ENCODE results near the gene ANKRD6. TPM values are rescaled to one million over a fixed set of nuclear protein-coding genes. Genes with fewer than 3 reads are reported as not detected.

Gene ANKRD6
- total RNA-seq, 1 donor from 2014 or later, result 5.5 TPM

DNA sequence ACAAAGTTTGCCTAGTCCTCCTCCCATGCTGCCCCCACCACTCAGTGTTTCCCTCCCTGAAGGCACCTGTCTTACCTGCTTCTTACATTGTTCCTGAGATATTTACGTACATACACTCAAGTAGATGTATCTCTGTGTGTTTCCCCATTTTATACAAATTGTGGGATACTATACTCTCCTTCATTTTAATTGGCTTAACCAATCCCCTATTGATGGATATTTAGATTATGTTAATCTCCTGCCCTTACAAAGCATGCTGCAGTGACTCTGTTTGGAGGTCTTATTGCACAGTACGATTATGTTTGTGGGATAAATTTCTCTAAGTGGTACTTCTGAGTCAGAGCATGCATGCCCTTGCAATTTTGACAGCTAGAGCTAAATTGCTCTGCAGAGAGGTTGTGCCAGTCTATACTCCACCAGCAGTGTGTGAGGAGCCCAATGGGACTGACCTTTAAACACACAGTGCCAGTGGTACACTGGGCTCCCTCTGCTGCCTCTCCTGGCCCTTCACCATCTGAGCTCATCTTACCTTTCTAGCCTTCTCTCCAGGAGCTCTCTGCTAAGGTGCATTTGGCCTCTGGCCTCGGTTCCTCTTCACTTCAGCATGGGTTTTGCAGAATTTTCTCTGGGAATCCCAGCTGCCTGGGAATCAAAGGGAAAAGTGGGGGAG, 148.2 kb downstream of the ANKRD6 start:
- TF ChIP-seq, protein P1, sequence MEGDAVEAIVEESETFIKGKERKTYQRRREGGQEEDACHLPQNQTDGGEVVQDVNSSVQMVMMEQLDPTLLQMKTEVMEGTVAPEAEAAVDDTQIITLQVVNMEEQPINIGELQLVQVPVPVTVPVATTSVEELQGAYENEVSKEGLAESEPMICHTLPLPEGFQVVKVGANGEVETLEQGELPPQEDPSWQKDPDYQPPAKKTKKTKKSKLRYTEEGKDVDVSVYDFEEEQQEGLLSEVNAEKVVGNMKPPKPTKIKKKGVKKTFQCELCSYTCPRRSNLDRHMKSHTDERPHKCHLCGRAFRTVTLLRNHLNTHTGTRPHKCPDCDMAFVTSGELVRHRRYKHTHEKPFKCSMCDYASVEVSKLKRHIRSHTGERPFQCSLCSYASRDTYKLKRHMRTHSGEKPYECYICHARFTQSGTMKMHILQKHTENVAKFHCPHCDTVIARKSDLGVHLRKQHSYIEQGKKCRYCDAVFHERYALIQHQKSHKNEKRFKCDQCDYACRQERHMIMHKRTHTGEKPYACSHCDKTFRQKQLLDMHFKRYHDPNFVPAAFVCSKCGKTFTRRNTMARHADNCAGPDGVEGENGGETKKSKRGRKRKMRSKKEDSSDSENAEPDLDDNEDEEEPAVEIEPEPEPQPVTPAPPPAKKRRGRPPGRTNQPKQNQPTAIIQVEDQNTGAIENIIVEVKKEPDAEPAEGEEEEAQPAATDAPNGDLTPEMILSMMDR (IDR thresholded peaks at IDR 0.05), result no peak
- no peaks in the 10 kb centered on the region for H3K27me3 Mint-ChIP-seq (ENCODE audit: unreplicated experiment)
- no peak overlapping the region for H3K27ac Mint-ChIP-seq (ENCODE audit: unreplicated experiment)
- no peak overlapping the region for H3K4me3 Mint-ChIP-seq (ENCODE audit: unreplicated experiment)
- H3K4me1 Mint-ChIP-seq (ENCODE audit: unreplicated experiment), result no peaks in the 10 kb centered on the region
- DNase-seq (ENCODE audit: extremely low spot score, unreplicated experiment), result no peak
- no peaks in the 10 kb centered on the region for H3K9me3 Mint-ChIP-seq (ENCODE audit: unreplicated experiment)
- H3K36me3 Mint-ChIP-seq (ENCODE audit: unreplicated experiment), result no peaks in the 10 kb centered on the region

DNA sequence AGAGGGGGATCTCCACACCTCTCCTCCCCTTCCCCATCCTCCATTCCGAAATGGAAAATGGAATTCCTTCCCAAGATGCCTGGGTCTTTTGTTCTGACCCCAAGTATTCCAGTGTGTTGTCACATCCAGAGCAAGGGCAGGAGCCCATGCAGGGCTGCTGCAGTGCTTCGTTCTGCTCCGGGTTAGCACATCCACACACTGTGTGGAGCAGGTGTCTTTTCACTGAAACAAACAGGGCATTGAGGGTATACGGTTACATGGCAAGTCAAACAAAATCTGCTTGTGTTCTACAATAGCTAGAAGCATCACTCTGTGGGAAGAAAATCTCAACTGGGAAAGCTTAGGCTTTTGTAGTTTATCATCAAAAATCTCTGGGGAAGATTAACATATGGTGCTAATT, 148.7 kb downstream of the ANKRD6 start:
- H3K4me1 Mint-ChIP-seq (ENCODE audit: unreplicated experiment), result no peaks in the 10 kb centered on the region

DNA sequence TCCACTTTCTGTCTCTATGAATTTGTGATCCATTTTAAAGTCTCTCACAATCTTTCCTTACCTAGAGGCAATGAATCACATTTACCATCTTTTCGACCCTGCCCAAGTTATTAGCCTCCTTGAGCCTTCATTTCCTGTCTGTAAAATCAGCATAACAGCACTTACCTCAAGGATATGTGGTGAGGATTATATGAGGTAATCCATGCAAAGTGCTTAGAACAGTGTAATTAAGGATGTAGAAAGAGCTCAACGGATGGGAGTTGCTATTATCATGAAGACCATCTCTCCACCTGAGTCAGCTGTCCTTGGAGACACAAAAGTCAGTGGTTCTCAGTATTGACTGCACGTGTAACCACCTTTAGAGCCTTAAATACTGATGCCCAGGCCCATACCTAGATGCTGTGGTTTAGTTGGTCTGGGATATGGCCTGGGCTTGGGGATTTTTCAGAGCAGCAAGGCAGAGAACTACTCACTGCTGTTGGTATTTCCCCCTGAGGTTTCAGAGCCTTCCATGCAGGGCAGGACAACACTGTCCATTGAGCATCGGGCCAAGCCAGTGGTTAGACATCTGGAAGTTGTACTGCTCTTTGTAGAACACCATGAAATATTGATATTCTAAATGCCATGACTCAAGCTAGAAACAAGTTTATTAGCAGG, 149.8 kb downstream of the ANKRD6 start:
- H3K4me1 Mint-ChIP-seq (ENCODE audit: unreplicated experiment), result no peaks in the 10 kb centered on the region
- no peak overlapping the region for H3K4me3 Mint-ChIP-seq (ENCODE audit: unreplicated experiment)
- H3K36me3 Mint-ChIP-seq (ENCODE audit: unreplicated experiment), result no peaks in the 10 kb centered on the region
- no peak overlapping the region for H3K27ac Mint-ChIP-seq (ENCODE audit: unreplicated experiment)
- TF ChIP-seq, protein P1 (IDR thresholded peaks at IDR 0.05), result no peak
- DNase-seq (ENCODE audit: extremely low spot score, unreplicated experiment), result no peak
- no peaks in the 10 kb centered on the region for H3K9me3 Mint-ChIP-seq (ENCODE audit: unreplicated experiment)
- no peaks in the 10 kb centered on the region for H3K27me3 Mint-ChIP-seq (ENCODE audit: unreplicated experiment)

More for the DNA sequence above, 148.7 kb downstream of the ANKRD6 start:
- Mint-ChIP-seq H3K36me3 (ENCODE audit: unreplicated experiment) (no peaks in the 10 kb centered on the region), H3K9me3 (ENCODE audit: unreplicated experiment) (no peaks in the 10 kb centered on the region), H3K27ac (ENCODE audit: unreplicated experiment) (no peak overlapping the region), H3K27me3 (ENCODE audit: unreplicated experiment) (no peaks in the 10 kb centered on the region), H3K4me3 (ENCODE audit: unreplicated experiment) (no peak overlapping the region)
- DNase-seq (ENCODE audit: extremely low spot score, unreplicated experiment), result no peak
- TF ChIP-seq, protein P1 (IDR thresholded peaks at IDR 0.05), result no peak

DNA sequence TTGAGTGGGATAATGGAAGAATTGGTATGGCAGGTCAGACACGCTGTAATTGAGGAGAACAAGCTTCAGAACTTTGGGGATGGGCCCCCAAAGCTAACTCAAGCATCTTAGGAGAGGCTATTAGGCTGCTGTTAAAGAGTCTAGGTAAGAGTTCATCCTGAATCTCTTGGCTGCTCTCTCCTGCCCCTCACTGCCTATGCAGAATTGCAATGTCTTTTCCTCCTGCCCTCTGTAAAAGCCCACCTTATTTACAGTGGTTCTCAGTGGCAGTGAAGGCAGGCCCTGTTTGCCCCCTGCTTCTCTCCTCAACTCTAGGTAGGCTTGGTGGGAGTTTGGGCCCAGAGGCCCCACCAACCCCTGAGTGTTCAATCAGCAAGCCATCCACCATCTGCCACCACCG, 150.6 kb downstream of the ANKRD6 start:
- no peak overlapping the region for H3K4me3 Mint-ChIP-seq (ENCODE audit: unreplicated experiment)
- no peak for DNase-seq (ENCODE audit: extremely low spot score, unreplicated experiment)
- H3K4me1 Mint-ChIP-seq (ENCODE audit: unreplicated experiment), result no peaks in the 10 kb centered on the region
- TF ChIP-seq, protein P1 (IDR thresholded peaks at IDR 0.05), result no peak
- no peaks in the 10 kb centered on the region for H3K9me3 Mint-ChIP-seq (ENCODE audit: unreplicated experiment)
- H3K36me3 Mint-ChIP-seq (ENCODE audit: unreplicated experiment), result no peaks in the 10 kb centered on the region
- no peak overlapping the region for H3K27ac Mint-ChIP-seq (ENCODE audit: unreplicated experiment)
- no peaks in the 10 kb centered on the region for H3K27me3 Mint-ChIP-seq (ENCODE audit: unreplicated experiment)

DNA sequence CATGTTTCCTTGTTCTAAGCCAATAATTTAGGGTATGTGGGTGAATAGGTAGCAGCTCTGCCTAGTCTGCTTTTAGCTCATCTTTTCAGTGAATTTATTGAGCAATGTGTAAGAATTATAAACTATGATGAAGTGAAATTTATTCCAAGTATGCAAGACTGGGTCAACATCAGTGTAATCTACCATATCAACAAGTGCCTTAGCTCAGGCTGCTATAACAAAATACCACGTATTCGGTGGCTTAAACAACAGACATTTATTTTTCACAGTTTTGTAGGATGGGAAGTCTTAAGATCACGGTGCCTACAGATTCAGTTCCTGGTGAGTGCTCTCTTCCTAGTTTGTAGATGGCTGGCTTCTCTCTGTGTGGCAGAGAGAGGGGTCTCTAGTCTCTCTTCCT, 151.6 kb downstream of the ANKRD6 start:
- H3K36me3 Mint-ChIP-seq (ENCODE audit: unreplicated experiment), result no peaks in the 10 kb centered on the region
- no peaks in the 10 kb centered on the region for H3K9me3 Mint-ChIP-seq (ENCODE audit: unreplicated experiment)
- no peak overlapping the region for H3K27ac Mint-ChIP-seq (ENCODE audit: unreplicated experiment)
- no peak overlapping the region for H3K4me3 Mint-ChIP-seq (ENCODE audit: unreplicated experiment)
- no peak for DNase-seq (ENCODE audit: extremely low spot score, unreplicated experiment)
- H3K4me1 Mint-ChIP-seq (ENCODE audit: unreplicated experiment), result no peaks in the 10 kb centered on the region
- TF ChIP-seq, protein P1 (IDR thresholded peaks at IDR 0.05), result no peak
- no peaks in the 10 kb centered on the region for H3K27me3 Mint-ChIP-seq (ENCODE audit: unreplicated experiment)
